ENCODE data around the gene STUM. TPM values are rescaled to one million over a fixed set of nuclear protein-coding genes. Genes with fewer than 3 reads are reported as not detected.
A peak's percentile ranks its signal among the peaks of the same experiment; 100 is the strongest.

The STUM gene
- polyA plus RNA-seq, 1 donor (not counting 4 experiments of a cell fraction or from before 2014, with no cell fraction given) = 0.01 TPM

DNA sequence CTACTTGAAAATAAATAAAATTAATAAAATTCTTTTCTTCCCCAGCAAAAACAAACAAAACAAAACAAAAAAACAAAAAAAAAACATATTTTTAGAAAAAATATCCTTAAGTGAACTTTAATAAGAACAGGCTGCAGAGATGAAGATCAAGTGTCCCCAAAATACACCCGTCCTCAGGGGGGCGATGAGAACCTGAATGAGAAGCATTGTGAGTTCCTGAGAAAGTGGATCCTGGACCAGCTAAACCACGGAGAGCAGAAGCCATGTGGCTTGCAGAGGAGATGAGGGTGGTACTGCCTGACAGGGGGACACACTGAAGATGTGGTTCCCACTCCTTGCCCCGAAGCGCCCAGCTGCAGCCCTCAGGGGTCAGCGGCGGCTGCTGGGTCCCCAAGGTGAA is 101.2 kb downstream of the STUM start:
- DNase-seq (ENCODE audit: low read depth, low spot score) = no peak
- Histone ChIP-seq H3K36me3 (ENCODE audit: control insufficient read depth in 2 of 2, extremely low read depth in 1 of 2, insufficient read depth in 2 of 2, low read length in 2 of 2) (peaks cover 3 to 5% of the 10 kb centered on the region in 2 experiments), H3K27me3 (ENCODE audit: control insufficient read depth, extremely low read depth, insufficient read depth, low read length) (no peaks in the 10 kb centered on the region), H3K4me3 (ENCODE audit: control insufficient read depth in 2 of 3, extremely low read depth in 1 of 3, insufficient read depth in 2 of 3, low read depth in 1 of 3, low read length in 3 of 3) (no peak overlapping the region), H3K79me2 (ENCODE audit: control insufficient read depth, insufficient read depth, low read length) (no peaks in the 10 kb centered on the region), H2AFZ (ENCODE audit: control insufficient read depth, low read length) (no peak overlapping the region), H3K4me2 (ENCODE audit: control insufficient read depth, extremely low read depth, insufficient read depth, low read depth, low read length) (no peak overlapping the region), H3K4me1 (ENCODE audit: control insufficient read depth, extremely low read depth, insufficient read depth, low read length) (no peaks in the 10 kb centered on the region), H3K9me3 (ENCODE audit: control insufficient read depth, low read depth, low read length) (no peaks in the 10 kb centered on the region), H3K27ac (ENCODE audit: control insufficient read depth, insufficient read depth, low read length) (no peak overlapping the region), H4K20me1 (ENCODE audit: control insufficient read depth, extremely low read depth, insufficient read depth, low read length) (no peaks in the 10 kb centered on the region), H3K9ac (ENCODE audit: control insufficient read depth, extremely low read depth, insufficient read depth, low read length) (no peak overlapping the region), H3K9me1 (ENCODE audit: control insufficient read depth, extremely low read depth, insufficient read depth, low read length) (no peaks in the 10 kb centered on the region)
- TF ChIP-seq EZH2 (IDR thresholded peaks at IDR 0.05; ENCODE audit: low read length) = no peak
- TF ChIP-seq, protein P1, sequence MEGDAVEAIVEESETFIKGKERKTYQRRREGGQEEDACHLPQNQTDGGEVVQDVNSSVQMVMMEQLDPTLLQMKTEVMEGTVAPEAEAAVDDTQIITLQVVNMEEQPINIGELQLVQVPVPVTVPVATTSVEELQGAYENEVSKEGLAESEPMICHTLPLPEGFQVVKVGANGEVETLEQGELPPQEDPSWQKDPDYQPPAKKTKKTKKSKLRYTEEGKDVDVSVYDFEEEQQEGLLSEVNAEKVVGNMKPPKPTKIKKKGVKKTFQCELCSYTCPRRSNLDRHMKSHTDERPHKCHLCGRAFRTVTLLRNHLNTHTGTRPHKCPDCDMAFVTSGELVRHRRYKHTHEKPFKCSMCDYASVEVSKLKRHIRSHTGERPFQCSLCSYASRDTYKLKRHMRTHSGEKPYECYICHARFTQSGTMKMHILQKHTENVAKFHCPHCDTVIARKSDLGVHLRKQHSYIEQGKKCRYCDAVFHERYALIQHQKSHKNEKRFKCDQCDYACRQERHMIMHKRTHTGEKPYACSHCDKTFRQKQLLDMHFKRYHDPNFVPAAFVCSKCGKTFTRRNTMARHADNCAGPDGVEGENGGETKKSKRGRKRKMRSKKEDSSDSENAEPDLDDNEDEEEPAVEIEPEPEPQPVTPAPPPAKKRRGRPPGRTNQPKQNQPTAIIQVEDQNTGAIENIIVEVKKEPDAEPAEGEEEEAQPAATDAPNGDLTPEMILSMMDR (optimal IDR thresholded peaks at IDR 0.05 in 1 of 3, IDR thresholded peaks at IDR 0.05 in 1 of 3, conservative IDR thresholded peaks at IDR 0.05 in 1 of 3; ENCODE audit: extremely low read depth in 1 of 3, insufficient read depth in 2 of 3, low read length in 3 of 3) = peak in 1 of 3 experiments; percentile 41
- dilution Hi-C loops (cut with MboI; ENCODE audit: extremely low pct_ligation_motif_present, low sequenced_read_pairs) = no loop called here
- FAIRE-seq = no peak

DNA sequence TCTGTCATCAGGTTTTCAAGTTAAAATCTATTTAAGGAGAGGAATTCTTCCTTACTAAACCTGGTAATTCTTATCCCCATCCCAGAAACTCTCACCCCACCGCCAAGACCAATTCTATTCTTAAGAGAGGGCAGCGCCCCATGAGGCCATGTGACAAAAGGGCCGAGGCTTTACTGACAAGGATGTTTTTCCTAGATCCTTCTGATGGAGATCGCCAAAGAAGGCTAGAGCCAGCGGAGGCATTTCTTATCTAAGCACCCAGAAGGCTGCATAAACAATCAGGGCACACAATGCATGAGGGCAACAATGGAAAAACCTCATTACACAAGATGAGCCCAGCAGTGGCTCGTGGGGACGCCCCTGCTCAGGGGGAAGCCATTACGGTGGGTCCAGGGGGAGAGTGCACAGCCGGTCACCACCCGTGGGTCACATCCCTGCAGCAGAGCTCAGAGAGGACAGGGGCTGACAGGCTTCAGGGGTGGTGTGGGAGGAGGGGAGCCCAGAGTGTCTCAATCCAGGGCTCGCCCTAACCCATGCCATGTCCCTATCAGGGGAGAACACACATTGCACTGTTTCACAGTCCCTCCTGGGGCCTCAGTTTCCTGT is 101.8 kb downstream of the STUM start:
- Histone ChIP-seq H3K9ac (ENCODE audit: control insufficient read depth, extremely low read depth, insufficient read depth, low read length) (no peak overlapping the region), H3K36me3 (ENCODE audit: control insufficient read depth in 2 of 2, extremely low read depth in 1 of 2, insufficient read depth in 2 of 2, low read length in 2 of 2) (peaks cover 2 to 3% of the 10 kb centered on the region in 2 experiments), H3K4me3 (ENCODE audit: control insufficient read depth in 2 of 3, extremely low read depth in 1 of 3, insufficient read depth in 2 of 3, low read depth in 1 of 3, low read length in 3 of 3) (no peak overlapping the region), H4K20me1 (ENCODE audit: control insufficient read depth, extremely low read depth, insufficient read depth, low read length) (no peaks in the 10 kb centered on the region), H3K9me3 (ENCODE audit: control insufficient read depth, low read depth, low read length) (no peaks in the 10 kb centered on the region), H3K9me1 (ENCODE audit: control insufficient read depth, extremely low read depth, insufficient read depth, low read length) (no peaks in the 10 kb centered on the region), H3K27me3 (ENCODE audit: control insufficient read depth, extremely low read depth, insufficient read depth, low read length) (no peaks in the 10 kb centered on the region), H3K79me2 (ENCODE audit: control insufficient read depth, insufficient read depth, low read length) (no peaks in the 10 kb centered on the region), H3K4me2 (ENCODE audit: control insufficient read depth, extremely low read depth, insufficient read depth, low read depth, low read length) (no peak overlapping the region), H3K4me1 (ENCODE audit: control insufficient read depth, extremely low read depth, insufficient read depth, low read length) (no peaks in the 10 kb centered on the region), H2AFZ (ENCODE audit: control insufficient read depth, low read length) (no peak overlapping the region), H3K27ac (ENCODE audit: control insufficient read depth, insufficient read depth, low read length) (no peak overlapping the region)
- DNase-seq (ENCODE audit: low read depth, low spot score) = no peak
- dilution Hi-C loops (cut with MboI; ENCODE audit: extremely low pct_ligation_motif_present, low sequenced_read_pairs) = no loop called here
- no peak for FAIRE-seq
- TF ChIP-seq, protein P1 (optimal IDR thresholded peaks at IDR 0.05 in 1 of 3, IDR thresholded peaks at IDR 0.05 in 1 of 3, conservative IDR thresholded peaks at IDR 0.05 in 1 of 3; ENCODE audit: extremely low read depth in 1 of 3, insufficient read depth in 2 of 3, low read length in 3 of 3) = no peak
- TF ChIP-seq EZH2 (IDR thresholded peaks at IDR 0.05; ENCODE audit: low read length) = no peak

All from keratinocyte (primary cell).